HepG2 (cell line): ENCODE measurements around the gene COX7A2L. TPM values are rescaled to one million over a fixed set of nuclear protein-coding genes. Genes with fewer than 3 reads are reported as not detected.

Source experiments
- ATF7 ChIP-seq, 2 experiments: fragments of 450-650 bp in 1 of 2; sonication (generic) in 1 of 2; formaldehyde crosslinking in 1 of 2; IDR thresholded peaks; 2 replicates each; pipeline versions ENCODE4 v1.4.0 to v1.6.1; 2016 to 2020; ENCODE audit warnings: antibody characterized with exemption in 1 of 2, mild to moderate bottlenecking in 1 of 2, missing genetic modification reagents in 1 of 2
- ELF3 ChIP-seq: IDR thresholded peaks from 2 replicates; pipeline ENCODE4 v1.6.1; 2016; ENCODE audit warnings: missing genetic modification reagents, missing compliant biosample characterization
- FOXK1 ChIP-seq: sonication (generic); formaldehyde crosslinking; IDR thresholded peaks from 2 replicates; pipeline ENCODE4 v1.4.0; 2020; ENCODE audit warnings: low read depth, missing genetic modification reagents, borderline replicate concordance
- GABPB1 ChIP-seq: IDR thresholded peaks from 2 replicates; pipeline ENCODE4 v1.6.1; 2016; ENCODE audit warnings: mild to moderate bottlenecking, missing genetic modification reagents, moderate library complexity, missing compliant biosample characterization
- KLF11 ChIP-seq: IDR thresholded peaks from 2 replicates; pipeline ENCODE4 v1.6.1; 2016; ENCODE audit warnings: missing compliant biosample characterization
- KMT2B ChIP-seq: IDR thresholded peaks from 2 replicates; pipeline ENCODE4 v1.6.1; 2016; ENCODE audit warnings: missing genetic modification reagents, missing compliant biosample characterization
- NR2F2 ChIP-seq: IDR thresholded peaks from 2 replicates; pipeline ENCODE4 v1.6.1; 2012; ENCODE audit warnings: low read depth, inconsistent platforms, borderline replicate concordance
- NRL ChIP-seq: sonication (generic); formaldehyde crosslinking; IDR thresholded peaks from 2 replicates; pipeline ENCODE4 v1.5.0; 2020; ENCODE audit warnings: missing genetic modification reagents, mild to moderate bottlenecking, moderate library complexity, borderline replicate concordance
- PHB2 ChIP-seq: fragments of 450-650 bp; IDR thresholded peaks from 2 replicates; pipeline ENCODE4 v1.6.1; 2018; ENCODE audit not compliant: partially characterized antibody
- POLR2A ChIP-seq, 2 experiments: IDR thresholded peaks; 2 replicates each; pipeline ENCODE4 v1.6.1; 2011; ENCODE audit warnings: low read depth in 2 of 2, low read length in 2 of 2, mild to moderate bottlenecking in 1 of 2, moderate library complexity in 1 of 2; ENCODE audit not compliant: insufficient read depth in 1 of 2
- RBFOX2 ChIP-seq: fragments of 200-400 bp; formaldehyde crosslinking; IDR thresholded peaks from 2 replicates; pipeline ENCODE4 v1.6.1; 2017; ENCODE audit warnings: low read depth, mild to moderate bottlenecking, low read length
- TOPORS ChIP-seq: sonication (generic); formaldehyde crosslinking; IDR thresholded peaks from 2 replicates; pipeline ENCODE4 v1.8.0; 2023; ENCODE audit warnings: mild to moderate bottlenecking, missing genetic modification reagents
- ZBTB1 ChIP-seq: sonication (generic); formaldehyde crosslinking; IDR thresholded peaks from 2 replicates; pipeline ENCODE4 v1.4.0; 2020; ENCODE audit warnings: missing genetic modification reagents, borderline replicate concordance
- ZFP36L2 ChIP-seq: sonication (generic); formaldehyde crosslinking; IDR thresholded peaks from 2 replicates; pipeline ENCODE4 v1.4.0; 2020; ENCODE audit warnings: missing genetic modification reagents
- ZNF282 ChIP-seq: fragments of 450-650 bp; IDR thresholded peaks from 2 replicates; pipeline ENCODE4 v1.6.1; 2018; ENCODE audit not compliant: partially characterized antibody
- ZNF75D ChIP-seq: sonication (generic); formaldehyde crosslinking; IDR thresholded peaks from 2 replicates; pipeline ENCODE4 v1.8.1; 2023; ENCODE audit warnings: missing genetic modification reagents, mild to moderate bottlenecking, borderline replicate concordance
- polyA plus RNA-seq, 8 experiments: library from polyadenylated mRNA; depleted of rRNA in 3 of 8; stranded (reverse) in 7 of 8; unstranded in 1 of 8; fragments of >200 nt; fragmentation: Illumina TruSeq in 4 of 8; extraction: Trizol in 4 of 8; gene quantifications; 2 replicates each; pipeline versions ENCODE4 v1.2.1 to v1.2.3, GENCODE V29; 2011 to 2016; ENCODE audit warnings: low read depth in 4 of 8, missing spikeins in 1 of 8, mixed read lengths in 1 of 8; ENCODE audit not compliant: insufficient read depth in 1 of 8
- total RNA-seq, 5 experiments: library from RNA; depleted of rRNA; stranded (reverse); fragments of >200 nt; fragmentation: Illumina TruSeq; extraction: Trizol; gene quantifications; 2 replicates each; pipeline ENCODE4 v1.2.3, GENCODE V29; 2016; ENCODE audit warnings: low read depth in 1 of 5
- TF ChIP-seq, protein P1 (sequence below): sonication (generic); formaldehyde crosslinking; IDR thresholded peaks from 2 replicates; pipeline ENCODE4 v1.8.1; 2022; ENCODE audit warnings: low read depth, mild to moderate bottlenecking, missing genetic modification reagents
- TF ChIP-seq, protein P2 (sequence below): sonication (generic); formaldehyde crosslinking; IDR thresholded peaks from 2 replicates; pipeline ENCODE4 v1.4.0; 2020; ENCODE audit warnings: low read depth, mild to moderate bottlenecking, missing genetic modification reagents
- TF ChIP-seq, protein P3 (sequence below): fragments of 450-650 bp; IDR thresholded peaks from 2 replicates; pipeline ENCODE4 v1.6.1; 2017
- TF ChIP-seq, protein P4 (sequence below): sonication (generic); formaldehyde crosslinking; IDR thresholded peaks from 2 replicates; pipeline ENCODE4 v1.9.0; 2022; ENCODE audit warnings: missing genetic modification reagents, mild to moderate bottlenecking, borderline replicate concordance
- TF ChIP-seq, protein P5 (sequence below): sonication (generic); formaldehyde crosslinking; IDR thresholded peaks from 2 replicates; pipeline ENCODE4 v1.4.0; 2020; ENCODE audit warnings: missing genetic modification reagents, low read depth, mild to moderate bottlenecking, borderline replicate concordance
- TF ChIP-seq, protein P6 (sequence below): sonication (generic); formaldehyde crosslinking; IDR thresholded peaks from 2 replicates; pipeline ENCODE4 v1.4.0; 2020; ENCODE audit warnings: missing genetic modification reagents

The COX7A2L gene
- total and polyA plus RNA-seq, 2 of the 13 experiments (the other 11 are each of a cell fraction or from before 2014, with no cell fraction given), result 155 to 201 TPM

- TF ChIP-seq PHB2, result no peak
- TF ChIP-seq NRL (CRISPR knock-in tag), result peak; percentile 36; the same call in 1 of the 2 replicates
- TF ChIP-seq, protein P1, sequence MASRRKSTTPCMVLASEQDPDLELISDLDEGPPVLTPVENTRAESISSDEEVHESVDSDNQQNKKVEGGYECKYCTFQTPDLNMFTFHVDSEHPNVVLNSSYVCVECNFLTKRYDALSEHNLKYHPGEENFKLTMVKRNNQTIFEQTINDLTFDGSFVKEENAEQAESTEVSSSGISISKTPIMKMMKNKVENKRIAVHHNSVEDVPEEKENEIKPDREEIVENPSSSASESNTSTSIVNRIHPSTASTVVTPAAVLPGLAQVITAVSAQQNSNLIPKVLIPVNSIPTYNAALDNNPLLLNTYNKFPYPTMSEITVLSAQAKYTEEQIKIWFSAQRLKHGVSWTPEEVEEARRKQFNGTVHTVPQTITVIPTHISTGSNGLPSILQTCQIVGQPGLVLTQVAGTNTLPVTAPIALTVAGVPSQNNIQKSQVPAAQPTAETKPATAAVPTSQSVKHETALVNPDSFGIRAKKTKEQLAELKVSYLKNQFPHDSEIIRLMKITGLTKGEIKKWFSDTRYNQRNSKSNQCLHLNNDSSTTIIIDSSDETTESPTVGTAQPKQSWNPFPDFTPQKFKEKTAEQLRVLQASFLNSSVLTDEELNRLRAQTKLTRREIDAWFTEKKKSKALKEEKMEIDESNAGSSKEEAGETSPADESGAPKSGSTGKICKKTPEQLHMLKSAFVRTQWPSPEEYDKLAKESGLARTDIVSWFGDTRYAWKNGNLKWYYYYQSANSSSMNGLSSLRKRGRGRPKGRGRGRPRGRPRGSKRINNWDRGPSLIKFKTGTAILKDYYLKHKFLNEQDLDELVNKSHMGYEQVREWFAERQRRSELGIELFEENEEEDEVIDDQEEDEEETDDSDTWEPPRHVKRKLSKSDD (CRISPR knock-in tag), result no peak
- peak in 1 of 2 experiments; percentile 69; a peak in 3 of 4 replicates for TF ChIP-seq POLR2A (IDR thresholded peaks at IDR 0.05; ENCODE audit: insufficient read depth in 1 of 2, low read depth in 2 of 2, low read length in 2 of 2)
- TF ChIP-seq, protein P2, sequence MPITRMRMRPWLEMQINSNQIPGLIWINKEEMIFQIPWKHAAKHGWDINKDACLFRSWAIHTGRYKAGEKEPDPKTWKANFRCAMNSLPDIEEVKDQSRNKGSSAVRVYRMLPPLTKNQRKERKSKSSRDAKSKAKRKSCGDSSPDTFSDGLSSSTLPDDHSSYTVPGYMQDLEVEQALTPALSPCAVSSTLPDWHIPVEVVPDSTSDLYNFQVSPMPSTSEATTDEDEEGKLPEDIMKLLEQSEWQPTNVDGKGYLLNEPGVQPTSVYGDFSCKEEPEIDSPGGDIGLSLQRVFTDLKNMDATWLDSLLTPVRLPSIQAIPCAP (CRISPR knock-in tag), result no peak; the same call in 1 of the 2 replicates
- TF ChIP-seq ZNF75D (CRISPR knock-in tag), result no peak
- TF ChIP-seq, protein P3, sequence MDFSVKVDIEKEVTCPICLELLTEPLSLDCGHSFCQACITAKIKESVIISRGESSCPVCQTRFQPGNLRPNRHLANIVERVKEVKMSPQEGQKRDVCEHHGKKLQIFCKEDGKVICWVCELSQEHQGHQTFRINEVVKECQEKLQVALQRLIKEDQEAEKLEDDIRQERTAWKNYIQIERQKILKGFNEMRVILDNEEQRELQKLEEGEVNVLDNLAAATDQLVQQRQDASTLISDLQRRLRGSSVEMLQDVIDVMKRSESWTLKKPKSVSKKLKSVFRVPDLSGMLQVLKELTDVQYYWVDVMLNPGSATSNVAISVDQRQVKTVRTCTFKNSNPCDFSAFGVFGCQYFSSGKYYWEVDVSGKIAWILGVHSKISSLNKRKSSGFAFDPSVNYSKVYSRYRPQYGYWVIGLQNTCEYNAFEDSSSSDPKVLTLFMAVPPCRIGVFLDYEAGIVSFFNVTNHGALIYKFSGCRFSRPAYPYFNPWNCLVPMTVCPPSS, result no peak
- TF ChIP-seq NR2F2, result no peak; the same call in 1 of the 2 replicates
- TF ChIP-seq ATF7 (IDR thresholded peaks at IDR 0.05), result no peak
- no peak for TF ChIP-seq ATF7 (CRISPR knock-in tag; IDR thresholded peaks at IDR 0.05)
- TF ChIP-seq KLF11, result no peak
- TF ChIP-seq, protein P4, sequence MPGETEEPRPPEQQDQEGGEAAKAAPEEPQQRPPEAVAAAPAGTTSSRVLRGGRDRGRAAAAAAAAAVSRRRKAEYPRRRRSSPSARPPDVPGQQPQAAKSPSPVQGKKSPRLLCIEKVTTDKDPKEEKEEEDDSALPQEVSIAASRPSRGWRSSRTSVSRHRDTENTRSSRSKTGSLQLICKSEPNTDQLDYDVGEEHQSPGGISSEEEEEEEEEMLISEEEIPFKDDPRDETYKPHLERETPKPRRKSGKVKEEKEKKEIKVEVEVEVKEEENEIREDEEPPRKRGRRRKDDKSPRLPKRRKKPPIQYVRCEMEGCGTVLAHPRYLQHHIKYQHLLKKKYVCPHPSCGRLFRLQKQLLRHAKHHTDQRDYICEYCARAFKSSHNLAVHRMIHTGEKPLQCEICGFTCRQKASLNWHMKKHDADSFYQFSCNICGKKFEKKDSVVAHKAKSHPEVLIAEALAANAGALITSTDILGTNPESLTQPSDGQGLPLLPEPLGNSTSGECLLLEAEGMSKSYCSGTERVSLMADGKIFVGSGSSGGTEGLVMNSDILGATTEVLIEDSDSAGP (CRISPR knock-in tag), result no peak; the same call in 1 of the 2 replicates
- TF ChIP-seq, protein P5, sequence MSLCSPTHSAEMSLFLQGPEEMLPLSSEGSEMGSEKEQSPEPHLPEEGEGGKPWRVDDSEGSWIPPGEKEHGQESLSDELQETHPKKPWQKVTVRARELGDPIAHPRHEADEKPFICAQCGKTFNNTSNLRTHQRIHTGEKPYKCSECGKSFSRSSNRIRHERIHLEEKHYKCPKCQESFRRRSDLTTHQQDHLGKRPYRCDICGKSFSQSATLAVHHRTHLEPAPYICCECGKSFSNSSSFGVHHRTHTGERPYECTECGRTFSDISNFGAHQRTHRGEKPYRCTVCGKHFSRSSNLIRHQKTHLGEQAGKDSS, result no peak; the same call in 1 of the 2 replicates
- no peak for TF ChIP-seq ZFP36L2 (CRISPR knock-in tag)
- no peak for TF ChIP-seq TOPORS (CRISPR knock-in tag)
- TF ChIP-seq ELF3 (CRISPR knock-in tag), result 0 out of 2 replicates have a peak, but pooled peaks have one; percentile 10
- TF ChIP-seq GABPB1 (CRISPR knock-in tag), result no peak; the same call in 1 of the 2 replicates
- no peak for TF ChIP-seq ZNF282
- TF ChIP-seq ZBTB1, result no peak
- TF ChIP-seq KMT2B (CRISPR knock-in tag), result no peak
- TF ChIP-seq FOXK1 (CRISPR knock-in tag), result no peak
- TF ChIP-seq, protein P6, sequence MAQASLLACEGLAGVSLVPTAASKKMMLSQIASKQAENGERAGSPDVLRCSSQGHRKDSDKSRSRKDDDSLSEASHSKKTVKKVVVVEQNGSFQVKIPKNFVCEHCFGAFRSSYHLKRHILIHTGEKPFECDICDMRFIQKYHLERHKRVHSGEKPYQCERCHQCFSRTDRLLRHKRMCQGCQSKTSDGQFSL, result no peak
- no peak for TF ChIP-seq RBFOX2
Observed at GRCh38 chr2:42337846-42338566, 23.0 kb downstream of the COX7A2L start (continued).
